ENCODE measurements around the gene TOMM40. TPM values are rescaled to one million over a fixed set of nuclear protein-coding genes. Genes with fewer than 3 reads are reported as not detected.
A peak's percentile ranks its signal among the peaks of the same experiment; 100 is the strongest.
"Not testable (repeated sequence)": the region's sequence is repeated elsewhere in the genome, so short reads cannot be mapped to it uniquely, and the experiment has no call there.

Gene TOMM40
- total RNA-seq, 2 experiments from 2014 or later, result 80.9 to 89.7 TPM

DNA sequence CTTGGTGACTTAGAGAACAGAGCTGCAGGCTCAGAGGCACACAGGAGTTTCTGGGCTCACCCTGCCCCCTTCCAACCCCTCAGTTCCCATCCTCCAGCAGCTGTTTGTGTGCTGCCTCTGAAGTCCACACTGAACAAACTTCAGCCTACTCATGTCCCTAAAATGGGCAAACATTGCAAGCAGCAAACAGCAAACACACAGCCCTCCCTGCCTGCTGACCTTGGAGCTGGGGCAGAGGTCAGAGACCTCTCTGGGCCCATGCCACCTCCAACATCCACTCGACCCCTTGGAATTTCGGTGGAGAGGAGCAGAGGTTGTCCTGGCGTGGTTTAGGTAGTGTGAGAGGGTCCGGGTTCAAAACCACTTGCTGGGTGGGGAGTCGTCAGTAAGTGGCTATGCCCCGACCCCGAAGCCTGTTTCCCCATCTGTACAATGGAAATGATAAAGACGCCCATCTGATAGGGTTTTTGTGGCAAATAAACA is 33.2 kb downstream of the TOMM40 start:
- POLR2A ChIA-PET, result no interaction called here
- intact Hi-C loops (cut with micrococcal nuclease; ENCODE audit: unreplicated experiment), result no loop called here
- no peak for TF ChIP-seq EZH2phosphoT487 (IDR thresholded peaks at IDR 0.05; ENCODE audit: borderline replicate concordance, low read depth, low read length)
- H3K4me1 ChIP-seq (ENCODE audit: insufficient read depth, low read length, poor library complexity, severe bottlenecking), result no peaks in the 10 kb centered on the region
- no peaks in the 10 kb centered on the region for H4K20me1 ChIP-seq (ENCODE audit: insufficient read depth, low read length)
- no peaks in the 10 kb centered on the region for H3K9me3 ChIP-seq (ENCODE audit: low read length)
- H2AFZ ChIP-seq (ENCODE audit: low read length), result no peak overlapping the region
- CTCF ChIA-PET (ENCODE audit: unreplicated experiment), result no interaction called here
- BruUV-seq (replicated peaks), result no TSS peak
- no peaks in the 10 kb centered on the region for H3K9me2 ChIP-seq (ENCODE audit: insufficient read depth, low read length)
- H3K79me2 ChIP-seq (ENCODE audit: insufficient read depth, low read depth, low read length), result no peaks in the 10 kb centered on the region
- H3K4me2 ChIP-seq (ENCODE audit: low read length), result no peak overlapping the region
- no peaks in the 10 kb centered on the region for H3K36me3 ChIP-seq (ENCODE audit: insufficient read depth, low read length)
- no peak for DNase-seq (ENCODE audit: low spot score)
- no peak overlapping the region for H3K4me3 ChIP-seq (ENCODE audit: low read depth, low read length, poor library complexity, severe bottlenecking)
- no peak overlapping the region for H3K27ac ChIP-seq (ENCODE audit: low read depth, low read length, poor library complexity, severe bottlenecking)

DNA sequence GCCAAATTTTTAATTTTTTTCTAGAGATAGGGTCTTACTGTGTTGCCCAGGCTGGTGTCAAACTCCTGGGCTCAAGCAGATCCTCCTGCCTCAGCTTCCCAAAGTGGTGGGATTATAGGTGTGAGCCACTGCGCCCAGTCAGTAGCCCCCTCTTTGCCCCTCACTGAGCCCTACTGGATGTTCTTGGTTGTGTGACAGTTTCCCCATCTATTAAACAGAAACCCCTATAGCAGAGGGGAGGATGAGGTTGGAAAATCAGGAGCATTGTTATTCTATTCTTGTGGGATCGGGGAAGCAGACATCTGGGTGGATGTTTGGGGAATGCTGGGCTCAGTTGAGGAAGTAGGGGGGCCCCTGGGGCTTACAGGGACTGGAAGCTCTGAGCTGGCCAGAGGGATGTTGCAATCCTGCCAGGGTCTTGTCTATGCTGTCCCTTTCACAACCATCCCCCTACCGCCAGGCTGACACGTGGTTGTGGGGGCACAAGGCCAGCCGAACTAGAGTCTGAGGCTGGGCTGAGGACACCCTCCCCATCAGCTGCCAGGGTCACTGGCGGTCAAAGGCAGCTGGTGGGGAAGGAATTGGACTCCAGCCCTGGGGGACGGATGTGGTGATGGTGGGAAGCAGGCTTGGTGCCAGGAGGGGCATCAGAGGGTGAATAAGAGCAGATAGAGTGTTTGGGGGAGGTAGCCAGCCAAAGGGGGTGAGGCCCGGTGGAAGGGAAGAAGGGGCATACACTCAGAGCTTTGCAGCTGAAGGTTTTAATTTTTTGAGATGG is 34.2 kb downstream of the TOMM40 start:
- TF ChIP-seq EZH2phosphoT487 (IDR thresholded peaks at IDR 0.05; ENCODE audit: borderline replicate concordance, low read depth, low read length), result no peak
- TF ChIP-seq, protein P1, sequence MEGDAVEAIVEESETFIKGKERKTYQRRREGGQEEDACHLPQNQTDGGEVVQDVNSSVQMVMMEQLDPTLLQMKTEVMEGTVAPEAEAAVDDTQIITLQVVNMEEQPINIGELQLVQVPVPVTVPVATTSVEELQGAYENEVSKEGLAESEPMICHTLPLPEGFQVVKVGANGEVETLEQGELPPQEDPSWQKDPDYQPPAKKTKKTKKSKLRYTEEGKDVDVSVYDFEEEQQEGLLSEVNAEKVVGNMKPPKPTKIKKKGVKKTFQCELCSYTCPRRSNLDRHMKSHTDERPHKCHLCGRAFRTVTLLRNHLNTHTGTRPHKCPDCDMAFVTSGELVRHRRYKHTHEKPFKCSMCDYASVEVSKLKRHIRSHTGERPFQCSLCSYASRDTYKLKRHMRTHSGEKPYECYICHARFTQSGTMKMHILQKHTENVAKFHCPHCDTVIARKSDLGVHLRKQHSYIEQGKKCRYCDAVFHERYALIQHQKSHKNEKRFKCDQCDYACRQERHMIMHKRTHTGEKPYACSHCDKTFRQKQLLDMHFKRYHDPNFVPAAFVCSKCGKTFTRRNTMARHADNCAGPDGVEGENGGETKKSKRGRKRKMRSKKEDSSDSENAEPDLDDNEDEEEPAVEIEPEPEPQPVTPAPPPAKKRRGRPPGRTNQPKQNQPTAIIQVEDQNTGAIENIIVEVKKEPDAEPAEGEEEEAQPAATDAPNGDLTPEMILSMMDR (conservative IDR thresholded peaks at IDR 0.05; ENCODE audit: low read length), result no peak
- BruUV-seq (replicated peaks), result no TSS peak
- no peak overlapping the region for H3K4me2 ChIP-seq (ENCODE audit: low read length)
- POLR2A ChIA-PET, result no interaction called here
- H3K4me3 ChIP-seq (ENCODE audit: low read depth, low read length, poor library complexity, severe bottlenecking), result no peak overlapping the region
- DNase-seq (ENCODE audit: low spot score), result no peak
- no peak overlapping the region for H3K27ac ChIP-seq (ENCODE audit: low read depth, low read length, poor library complexity, severe bottlenecking)
- H3K36me3 ChIP-seq (ENCODE audit: insufficient read depth, low read length), result no peaks in the 10 kb centered on the region
- H3K4me1 ChIP-seq (ENCODE audit: insufficient read depth, low read length, poor library complexity, severe bottlenecking), result no peaks in the 10 kb centered on the region
- H2AFZ ChIP-seq (ENCODE audit: low read length), result no peak overlapping the region
- CTCF ChIA-PET (ENCODE audit: unreplicated experiment), result no interaction called here
- no peaks in the 10 kb centered on the region for H4K20me1 ChIP-seq (ENCODE audit: insufficient read depth, low read length)
- H3K9me3 ChIP-seq (ENCODE audit: low read length), result no peaks in the 10 kb centered on the region
- intact Hi-C loops (cut with micrococcal nuclease; ENCODE audit: unreplicated experiment), result no loop called here
- H3K9me2 ChIP-seq (ENCODE audit: insufficient read depth, low read length), result no peaks in the 10 kb centered on the region
- H3K79me2 ChIP-seq (ENCODE audit: insufficient read depth, low read depth, low read length), result no peaks in the 10 kb centered on the region

DNA sequence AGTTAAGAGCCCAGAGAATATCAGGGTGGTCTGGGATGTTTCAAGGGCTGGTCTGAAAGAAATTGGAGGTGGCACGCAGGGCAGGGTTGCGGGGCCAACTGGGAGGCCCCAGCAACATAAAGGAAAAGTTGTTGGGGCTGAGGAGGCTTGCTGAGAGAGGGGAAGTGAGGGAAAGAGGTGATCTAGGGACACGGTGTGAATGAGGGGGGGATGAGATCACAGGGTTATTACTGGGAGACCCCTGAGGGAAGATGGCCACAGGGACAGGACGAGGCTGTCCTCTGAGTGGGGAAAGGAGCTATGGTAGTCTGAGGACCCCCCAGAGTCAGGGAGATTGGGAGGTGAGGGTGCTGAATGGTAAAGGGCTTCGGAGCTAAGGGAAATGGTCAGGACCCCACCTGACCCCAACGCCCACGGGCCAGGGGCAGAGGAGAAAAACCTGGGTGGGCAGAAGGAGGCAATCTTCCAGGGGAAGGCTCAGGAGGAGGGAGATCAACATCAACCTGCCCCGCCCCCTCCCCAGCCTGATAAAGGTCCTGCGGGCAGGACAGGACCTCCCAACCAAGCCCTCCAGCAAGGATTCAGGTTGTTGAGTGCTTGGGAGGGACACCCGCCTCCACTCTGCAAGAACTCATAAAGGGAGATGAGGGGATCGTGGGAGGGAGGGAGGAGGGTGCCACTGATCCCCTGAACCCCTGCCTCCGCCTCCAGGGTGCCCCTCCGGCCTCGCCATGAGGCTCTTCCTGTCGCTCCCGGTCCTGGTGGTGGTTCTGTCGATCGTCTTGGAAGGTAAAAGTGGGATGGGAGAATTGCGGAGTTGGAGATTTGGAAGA is 35.4 kb downstream of the TOMM40 start:
- CTCF ChIA-PET (ENCODE audit: unreplicated experiment); intact Hi-C loops (cut with micrococcal nuclease; ENCODE audit: unreplicated experiment); H3K4me3 ChIP-seq (ENCODE audit: low read depth, low read length, poor library complexity, severe bottlenecking); BruUV-seq (replicated peaks); DNase-seq (ENCODE audit: low spot score); H3K79me2 ChIP-seq (ENCODE audit: insufficient read depth, low read depth, low read length); H3K27ac ChIP-seq (ENCODE audit: low read depth, low read length, poor library complexity, severe bottlenecking); H3K9me3 ChIP-seq (ENCODE audit: low read length); H2AFZ ChIP-seq (ENCODE audit: low read length); H3K9me2 ChIP-seq (ENCODE audit: insufficient read depth, low read length); H3K4me1 ChIP-seq (ENCODE audit: insufficient read depth, low read length, poor library complexity, severe bottlenecking); H3K36me3 ChIP-seq (ENCODE audit: insufficient read depth, low read length); H4K20me1 ChIP-seq (ENCODE audit: insufficient read depth, low read length): not testable (repeated sequence)
- POLR2A ChIA-PET, result interaction anchor here (0.6 kb wide), 1 partner anchor 126 kb away, joined by 3 read pairs; no protein-coding TSS in a partner anchor
- H3K4me2 ChIP-seq (ENCODE audit: low read length), result peak overlapping the region; percentile 34; the same call in 1 of the 2 replicates

All from OCI-LY7 (cell line).